B cell (primary cell): Measurements from ENCODE around the gene IL3RA. TPM values are rescaled to one million over a fixed set of nuclear protein-coding genes. Genes with fewer than 3 reads are reported as not detected.
"Not testable (repeated sequence)": the region's sequence is repeated elsewhere in the genome, so short reads cannot be mapped to it uniquely, and the experiment has no call there.

Experiments used
- ATAC-seq: fragments of 200-7000 bp; cut with Tn5 transposase; one replicate; pipeline ENCODE4 v1.10.0; 2021; ENCODE audit warnings: low read depth, mild to moderate bottlenecking, moderate number of reproducible peaks, moderate library complexity
- CTCF ChIA-PET: fragments of 350-600 bp; sonication (Branson Sonifier 250); formaldehyde crosslinking; loops from one replicate; lab custom pipeline; 2021; ENCODE audit warnings: antibody characterized with exemption, inconsistent platforms; lab: Charles Lee
- POLR2A ChIA-PET: fragments of 350-600 bp; sonication (Branson Sonifier 250); formaldehyde crosslinking; loops from one replicate; lab custom pipeline; 2021; ENCODE audit warnings: antibody characterized with exemption; lab: Charles Lee
- DNase-seq: peaks from one replicate; pipeline ENCODE4 v3.0.0; 2013
- H2AFZ ChIP-seq: 2 replicates; pipeline ENCODE4 v1.6.1; 2012; ENCODE audit warnings: mild to moderate bottlenecking, low read depth, low read length; ENCODE audit not compliant: insufficient read depth, poor library complexity, severe bottlenecking
- H3K27ac ChIP-seq, 2 donors: 1 replicate in 1 of 2; 2 replicates in 1 of 2; pipeline ENCODE4 v1.5.1; 2012 to 2013; ENCODE audit warnings: low read length in 2 of 2, mild to moderate bottlenecking in 2 of 2, moderate library complexity in 1 of 2
- H3K27me3 ChIP-seq, 4 experiments: fragments of 200-600 bp in 1 of 4; sonication (generic) in 1 of 4; replicated peaks in 1 of 4; 1 replicate in 2 of 4; 2 replicates in 2 of 4; pipeline versions ENCODE4 v1.6.1 to v1.7.0; 2013 to 2016; ENCODE audit warnings: low read length in 3 of 4, mild to moderate bottlenecking in 2 of 4, mixed read lengths in 1 of 4, moderate library complexity in 1 of 4; ENCODE audit not compliant: insufficient read depth in 4 of 4, control insufficient read depth in 3 of 4; ENCODE audit errors: control extremely low read depth in 1 of 4
- H3K36me3 ChIP-seq, 2 experiments: replicated peaks in 1 of 2; 1 replicate in 1 of 2; 2 replicates in 1 of 2; pipeline versions ENCODE4 v1.6.1 to v1.7.1; 2013; ENCODE audit warnings: low read length in 1 of 2; ENCODE audit not compliant: insufficient read depth in 2 of 2, control insufficient read depth in 1 of 2; ENCODE audit errors: control extremely low read depth in 1 of 2, extremely low read depth in 1 of 2
- H3K4me1 ChIP-seq, 2 donors: fragments of 200-600 bp in 1 of 2; sonication (generic) in 1 of 2; 1 replicate in 1 of 2; 2 replicates in 1 of 2; pipeline versions ENCODE4 v1.5.1 to v1.6.1; 2013 to 2017; ENCODE audit warnings: low read length in 2 of 2; ENCODE audit not compliant: control insufficient read depth in 2 of 2, insufficient read depth in 2 of 2
- H3K4me2 ChIP-seq: replicated peaks from 2 replicates; pipeline ENCODE3; 2012; ENCODE audit warnings: mild to moderate bottlenecking, low read depth, low read length; ENCODE audit not compliant: poor library complexity, severe bottlenecking
- H3K4me3 ChIP-seq, 5 experiments: fragments of 200-600 bp in 1 of 5; sonication (generic) in 1 of 5; 1 replicate in 3 of 5; 2 replicates in 2 of 5; pipeline versions ENCODE4 v1.5.1 to v1.7.0; 2011 to 2016; ENCODE audit warnings: low read length in 4 of 5, mild to moderate bottlenecking in 4 of 5, low read depth in 2 of 5, control low read depth in 1 of 5, moderate library complexity in 1 of 5; ENCODE audit not compliant: insufficient read depth in 1 of 5; ENCODE audit errors: control extremely low read depth in 1 of 5, extremely low read depth in 1 of 5
- H3K79me2 ChIP-seq: fragments of 200-600 bp; sonication (generic); one replicate; pipeline ENCODE4 v1.6.0; 2016; ENCODE audit warnings: low read length; ENCODE audit not compliant: control insufficient read depth, insufficient read depth
- H3K9ac ChIP-seq: fragments of 200-600 bp; sonication (generic); 2 replicates; pipeline ENCODE4 v1.6.1; 2017; ENCODE audit warnings: mild to moderate bottlenecking, low read length, moderate library complexity
- H3K9me3 ChIP-seq, 3 donors: one replicate each; pipeline versions ENCODE4 v1.6.1 to v1.7.1; 2013; ENCODE audit warnings: low read length in 2 of 3; ENCODE audit not compliant: control insufficient read depth in 2 of 3, insufficient read depth in 1 of 3; ENCODE audit errors: control extremely low read depth in 1 of 3
- H4K20me1 ChIP-seq: 2 replicates; pipeline ENCODE4 v1.6.0; 2012; ENCODE audit warnings: mild to moderate bottlenecking, low read length; ENCODE audit not compliant: insufficient read depth, control insufficient read depth, poor library complexity, severe bottlenecking
- H3K27ac Mint-ChIP-seq: one replicate; pipeline ENCODE4 v1.8.0; 2021; ENCODE audit warnings: mixed read lengths
- H3K27me3 Mint-ChIP-seq: one replicate; pipeline ENCODE4 v1.8.0; 2021; ENCODE audit warnings: mixed read lengths
- H3K4me1 Mint-ChIP-seq: one replicate; pipeline ENCODE4 v1.8.0; 2021; ENCODE audit warnings: mixed read lengths
- H3K4me3 Mint-ChIP-seq: one replicate; pipeline ENCODE4 v1.8.0; 2021; ENCODE audit warnings: mixed read lengths
- H3K9me3 Mint-ChIP-seq: one replicate; pipeline ENCODE4 v1.8.0; 2022; ENCODE audit warnings: mixed read lengths; ENCODE audit not compliant: insufficient read depth
- CTCF ChIP-seq: fragments of 200-600 bp; IDR thresholded peaks from one replicate; pipeline ENCODE4 v1.8.0; 2022; ENCODE audit warnings: antibody characterized with exemption, mild to moderate bottlenecking
- EZH2 ChIP-seq: IDR thresholded peaks from 2 replicates; pipeline ENCODE4 v1.6.1; 2012; ENCODE audit warnings: borderline replicate concordance, low read depth, mild to moderate bottlenecking, moderate library complexity, low read length; ENCODE audit not compliant: insufficient read depth, poor library complexity, severe bottlenecking
- WGBS: methylation state at CpG from one replicate; pipeline ENCODE4 v1.1.5; 2013; ENCODE audit warnings: missing lambda C conversion rate; ENCODE audit not compliant: insufficient coverage; 5-methylcytosine and 5-hydroxymethylcytosine counted together
- intact Hi-C: fragments of 100-400 bp; cut with micrococcal nuclease; formaldehyde crosslinking; loops from one replicate; pipeline ENCODE4 v1.10.0; 2022
- polyA plus RNA-seq: library from polyadenylated mRNA; depleted of rRNA; stranded (reverse); fragments of >200 nt; gene quantifications from 2 replicates; pipeline ENCODE4 v1.2.3, GENCODE V29; 2012
- total RNA-seq, 2 donors: library from RNA; stranded (reverse); fragments of 120-200 nt in 1 of 2; gene quantifications; 1 replicate in 1 of 2; 2 replicates in 1 of 2; pipeline versions ENCODE4 v1.2.3 to v1.2.4, GENCODE V29; 2013 to 2022

The IL3RA gene
- total and polyA plus RNA-seq, 2 donors (not counting 1 experiment from before 2014, with no cell fraction given): 1.6 to 31.6 TPM

GRCh38 chrX:1327651-1328304, 8.8 kb upstream of the IL3RA start:
- Histone ChIP-seq H3K27me3 (peaks cover 0 to 2% (median 0%) of the 10 kb centered on the region in 4 experiments), H3K9ac (no peak overlapping the region), H3K4me1 (peaks cover 12 to 29% of the 10 kb centered on the region in 2 donors), H3K9me3 (peaks cover 0 to 13% (median 0%) of the 10 kb centered on the region in 3 donors), H3K4me3 (no peak overlapping the region), H4K20me1 (no peaks in the 10 kb centered on the region), H3K4me2 (peak overlapping the region; percentile 2), H3K27ac (no peak overlapping the region), H2AFZ (no peak overlapping the region), H3K36me3 (no peaks in the 10 kb centered on the region), H3K79me2 (no peaks in the 10 kb centered on the region)
- POLR2A ChIA-PET: no interaction called here
- Mint-ChIP-seq H3K4me3 (no peak overlapping the region), H3K9me3 (no peaks in the 10 kb centered on the region), H3K4me1 (peaks cover 22% of the 10 kb centered on the region), H3K27ac (no peak overlapping the region), H3K27me3 (peaks cover 6% of the 10 kb centered on the region)
- WGBS: 75% methylated on average over 13 of the region's 18 CpGs
- DNase-seq: peak; percentile 54
- no peak for ATAC-seq
- CTCF ChIA-PET: no interaction called here
- no peak for TF ChIP-seq EZH2
- TF ChIP-seq CTCF: no peak
- intact Hi-C loops: no loop called here

DNA sequence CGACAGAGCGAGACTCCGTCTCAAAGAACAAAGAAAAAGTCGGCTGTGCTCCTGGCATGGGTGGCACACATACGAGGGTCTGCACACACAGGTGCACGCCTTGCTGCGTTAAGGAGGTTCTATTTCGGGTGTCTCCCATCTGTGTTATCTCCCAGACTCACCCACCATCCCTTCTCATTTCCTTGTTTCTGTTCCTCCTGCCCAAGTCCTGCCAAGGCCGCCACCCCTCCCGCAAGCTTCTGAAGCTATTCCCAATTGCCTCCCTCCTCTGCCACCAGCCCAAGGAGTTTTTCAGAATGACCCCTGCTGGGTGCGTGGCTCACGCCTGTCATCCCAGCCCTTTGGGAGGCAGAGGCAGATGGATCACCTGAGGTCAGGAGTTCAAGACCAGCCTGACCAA, 6.0 kb upstream of the IL3RA start:
- Histone ChIP-seq H2AFZ (peak overlapping the region; percentile 1), H3K4me3 (no peak overlapping the region), H3K9me3 (peaks cover 0 to 36% (median 0%) of the 10 kb centered on the region in 3 donors), H3K9ac (no peak overlapping the region), H3K4me2 (peak overlapping the region; percentile 23), H3K27ac (no peak overlapping the region), H3K27me3 (peaks cover 0 to 2% (median 0%) of the 10 kb centered on the region in 4 experiments), H4K20me1 (no peaks in the 10 kb centered on the region), H3K79me2 (no peaks in the 10 kb centered on the region), H3K4me1 (peaks cover 21 to 37% of the 10 kb centered on the region in 2 donors), H3K36me3 (no peaks in the 10 kb centered on the region)
- WGBS: 25% methylated on average over 8 of the region's 12 CpGs
- DNase-seq (peak; percentile 40), ATAC-seq (no peak)
- intact Hi-C loops: no loop called here
- POLR2A ChIA-PET: no interaction called here
- Mint-ChIP-seq H3K27me3 (peaks cover 3% of the 10 kb centered on the region), H3K27ac (peak overlapping the region; percentile 61), H3K9me3 (no peaks in the 10 kb centered on the region), H3K4me3 (peak overlapping the region; percentile 47), H3K4me1 (peaks cover 27% of the 10 kb centered on the region)
- CTCF ChIA-PET: no interaction called here
- no peak for TF ChIP-seq CTCF
- no peak for TF ChIP-seq EZH2

GRCh38 chrX:1332433-1332832, 4.2 kb upstream of the IL3RA start:
- H2AFZ ChIP-seq, ATAC-seq, H3K27ac ChIP-seq, H3K4me3 ChIP-seq, H3K79me2 ChIP-seq, H3K27me3 Mint-ChIP-seq, H4K20me1 ChIP-seq, H3K27me3 ChIP-seq, H3K9ac ChIP-seq, H3K4me3 Mint-ChIP-seq, POLR2A ChIA-PET, H3K36me3 ChIP-seq, H3K9me3 Mint-ChIP-seq, CTCF ChIA-PET, H3K27ac Mint-ChIP-seq, DNase-seq, H3K4me2 ChIP-seq, intact Hi-C loops: not testable (repeated sequence)
- WGBS: 100% methylated on average over 2 of the region's 4 CpGs
- peaks cover 36% of the 10 kb centered on the region for H3K4me1 Mint-ChIP-seq
- H3K4me1 ChIP-seq: peaks cover 21 to 53% of the 10 kb centered on the region in 2 donors
- peaks cover 0 to 42% (median 0%) of the 10 kb centered on the region in 3 donors for H3K9me3 ChIP-seq
